ENCODE data around the gene JTB. TPM values are rescaled to one million over a fixed set of nuclear protein-coding genes. Genes with fewer than 3 reads are reported as not detected.
"Not testable (repeated sequence)": the region's sequence is repeated elsewhere in the genome, so short reads cannot be mapped to it uniquely, and the experiment has no call there.

The JTB gene
- polyA plus RNA-seq (ENCODE audit: insufficient read depth in 1 of 5, insufficient read length in 5 of 5, low replicate concordance in 1 of 5) = 100 to 1,000 TPM in 1 of 5 donors, 10 to 100 TPM in 4; 81.7 to 104 (median 90.1) TPM
- long read RNA-seq, donor 1, transcript JTB-203 (4 exons, 1,216 nt) = minor isoform, 6 of 69 reads
- long read RNA-seq, donor 1, transcript JTB-201 (5 exons, 1,287 nt) = major isoform, 54 of 69 reads
- long read RNA-seq, donor 1, partial matches to known transcripts = 9 of 69 reads
- long read RNA-seq, donor 1, other reads (novel, unspliced or antisense) = 0 of 69 reads
- long read RNA-seq, donor 2, transcript JTB-201 (5 exons, 1,287 nt) = major isoform, 28 of 36 reads
- long read RNA-seq, donor 2, partial matches to known transcripts = 7 of 36 reads
- long read RNA-seq, donor 2, other reads (novel, unspliced or antisense) = 0 of 36 reads
- long read RNA-seq, donor 3, transcript JTB-201 (5 exons, 1,287 nt) = major isoform, 43 of 65 reads
- long read RNA-seq, donor 3, partial matches to known transcripts = 20 of 65 reads
- long read RNA-seq, donor 3, other reads (novel, unspliced or antisense) = 0 of 65 reads
- long read RNA-seq, donor 4, transcript JTB-201 (5 exons, 1,287 nt) = major isoform, 22 of 29 reads
- long read RNA-seq, donor 4, partial matches to known transcripts = 6 of 29 reads
- long read RNA-seq, donor 4, other reads (novel, unspliced or antisense) = 0 of 29 reads
- long read RNA-seq, donor 5, transcript JTB-201 (5 exons, 1,287 nt) = major isoform, 57 of 77 reads
- long read RNA-seq, donor 5, partial matches to known transcripts = 17 of 77 reads
- long read RNA-seq, donor 5, other reads (novel, unspliced or antisense) = 0 of 77 reads
- long read RNA-seq, donor 6, transcript JTB-201 (5 exons, 1,287 nt) = major isoform, 67 of 78 reads
- long read RNA-seq, donor 6, partial matches to known transcripts = 6 of 78 reads
- long read RNA-seq, donor 6, other reads (novel, unspliced or antisense) = 0 of 78 reads
- long read RNA-seq, donor 7, transcript JTB-201 (5 exons, 1,287 nt) = major isoform, 41 of 43 reads
- long read RNA-seq, donor 7, partial matches to known transcripts = 0 of 43 reads
- long read RNA-seq, donor 7, other reads (novel, unspliced or antisense) = 0 of 43 reads
- long read RNA-seq, donor 8, transcript JTB-201 (5 exons, 1,287 nt) = major isoform, 18 of 18 reads
- long read RNA-seq, donor 8, partial matches to known transcripts = 0 of 18 reads
- long read RNA-seq, donor 8, other reads (novel, unspliced or antisense) = 0 of 18 reads

- peak; percentile 72 to 77 for DNase-seq
Observed at GRCh38 chr1:153977250-153978240, at the start of gene JTB. JTB (minus strand) TSS chr1:153977674; CDS start chr1:153977252, 422 bp downstream.

- DNase-seq = no peak
Observed at GRCh38 chr1:154019940-154020339, 42.5 kb upstream of the JTB start.

- no peak for DNase-seq
Observed at GRCh38 chr1:154019269-154019668, 41.8 kb upstream of the JTB start.

GRCh38 chr1:154014154-154014907, 36.9 kb upstream of the JTB start:
- DNase-seq = no peak

- not testable (repeated sequence) for DNase-seq
Observed at GRCh38 chr1:154012543-154012942, 35.1 kb upstream of the JTB start.

- no peak for DNase-seq
Observed at GRCh38 chr1:154012129-154012528, 34.7 kb upstream of the JTB start.

GRCh38 chr1:154006136-154006535, 28.7 kb upstream of the JTB start:
- no peak for DNase-seq

- DNase-seq = no peak
Observed at GRCh38 chr1:154000420-154000819, 22.9 kb upstream of the JTB start.

GRCh38 chr1:153996882-153997281, 19.4 kb upstream of the JTB start:
- DNase-seq = not testable (repeated sequence)

GRCh38 chr1:153995640-153996039, 18.2 kb upstream of the JTB start:
- no peak for DNase-seq

GRCh38 chr1:153995202-153995601, 17.7 kb upstream of the JTB start:
- DNase-seq = no peak

- DNase-seq = no peak
Observed at GRCh38 chr1:153991806-153992205, 14.3 kb upstream of the JTB start.

GRCh38 chr1:153991151-153991630, 13.7 kb upstream of the JTB start:
- DNase-seq = no peak

- DNase-seq = peak; percentile 94 to 97
Observed at GRCh38 chr1:153990468-153991150, 13.1 kb upstream of the JTB start, which contains the start of gene RPS27. RPS27 (plus strand) TSS chr1:153990762; CDS start chr1:153990797, 35 bp downstream.

GRCh38 chr1:153987621-153988020, 10.1 kb upstream of the JTB start:
- DNase-seq = no peak

GRCh38 chr1:153985941-153986761, 8.7 kb upstream of the JTB start, which contains the start of gene RAB13:
RAB13 (minus strand) TSS chr1:153986339; CDS start chr1:153986236, 103 bp downstream.
- DNase-seq = peak; percentile 80 to 81

- no peak for DNase-seq
Observed at GRCh38 chr1:153985341-153985912, 8.0 kb upstream of the JTB start.

Measured in right lung (tissue), 10 donors.